Uterus (tissue), 4 donors: ENCODE data around the gene ZBTB7C. TPM values are rescaled to one million over a fixed set of nuclear protein-coding genes. Genes with fewer than 3 reads are reported as not detected.

ENCODE experiments used
- DNase-seq, 2 donors: peaks; one replicate each; pipeline ENCODE4 v3.0.0-alpha.2; 2019 to 2020
- H3K27ac ChIP-seq, 2 donors: fragments of 200-600 bp; sonication (generic); 1 replicate in 1 of 2; 2 replicates in 1 of 2; pipeline ENCODE4 v1.5.1; 2016 to 2018
- H3K27me3 ChIP-seq, 2 donors: fragments of 200-600 bp; sonication (generic); one replicate each; pipeline ENCODE4 v1.5.1; 2018 to 2019; ENCODE audit warnings: control low read depth in 1 of 2
- H3K36me3 ChIP-seq, 2 donors: fragments of 200-600 bp; sonication (generic); one replicate each; pipeline ENCODE4 v1.5.1; 2019; ENCODE audit warnings: control low read depth in 1 of 2
- H3K4me1 ChIP-seq, 2 donors: fragments of 200-600 bp; sonication (generic); one replicate each; pipeline ENCODE4 v1.5.1; 2018 to 2019; ENCODE audit warnings: control low read depth in 1 of 2
- H3K4me3 ChIP-seq, 2 donors: fragments of 200-600 bp; sonication (generic); 1 replicate in 1 of 2; 2 replicates in 1 of 2; pipeline ENCODE4 v1.5.1; 2018 to 2019; ENCODE audit warnings: mild to moderate bottlenecking in 1 of 2
- H3K9me3 ChIP-seq, 2 donors: fragments of 200-600 bp; sonication (generic); one replicate each; pipeline ENCODE4 v1.5.1; 2019; ENCODE audit warnings: control low read depth in 1 of 2
- POLR2A ChIP-seq, 2 donors: fragments of 450-650 bp; IDR thresholded peaks; one replicate each; pipeline ENCODE4 v1.6.1; 2016; ENCODE audit warnings: antibody characterized with exemption in 2 of 2, mild to moderate bottlenecking in 1 of 2, moderate library complexity in 1 of 2
- intact Hi-C: fragments of 100-400 bp; cut with DNase I; formaldehyde crosslinking; loops from one replicate; pipeline ENCODE4 v1.15.1; 2023; ENCODE audit warnings: low total_unique reads
- total RNA-seq, 4 donors: library from RNA; depleted of rRNA in 3 of 4; stranded (reverse); fragments of >200 nt in 3 of 4; gene quantifications; one replicate each; pipeline versions ENCODE4 v1.1.0 to v1.2.4, GENCODE V29; 2014 to 2023
- TF ChIP-seq, protein P1 (sequence below), 4 experiments: fragments of 200-600 bp in 2 of 4; fragments of 450-650 bp in 2 of 4; sonication (generic) in 2 of 4; IDR thresholded peaks; one replicate each; pipeline ENCODE4 v1.5.1; 2016 to 2019; ENCODE audit warnings: antibody characterized with exemption in 4 of 4, mild to moderate bottlenecking in 2 of 4, moderate library complexity in 1 of 4
- donor health status: DM: yes; HTN: yes; CAD: no.

ZBTB7C gene
- total RNA-seq, 4 donors from 2014 or later: 1.0 to 11.2 (median 7.9) TPM

DNA sequence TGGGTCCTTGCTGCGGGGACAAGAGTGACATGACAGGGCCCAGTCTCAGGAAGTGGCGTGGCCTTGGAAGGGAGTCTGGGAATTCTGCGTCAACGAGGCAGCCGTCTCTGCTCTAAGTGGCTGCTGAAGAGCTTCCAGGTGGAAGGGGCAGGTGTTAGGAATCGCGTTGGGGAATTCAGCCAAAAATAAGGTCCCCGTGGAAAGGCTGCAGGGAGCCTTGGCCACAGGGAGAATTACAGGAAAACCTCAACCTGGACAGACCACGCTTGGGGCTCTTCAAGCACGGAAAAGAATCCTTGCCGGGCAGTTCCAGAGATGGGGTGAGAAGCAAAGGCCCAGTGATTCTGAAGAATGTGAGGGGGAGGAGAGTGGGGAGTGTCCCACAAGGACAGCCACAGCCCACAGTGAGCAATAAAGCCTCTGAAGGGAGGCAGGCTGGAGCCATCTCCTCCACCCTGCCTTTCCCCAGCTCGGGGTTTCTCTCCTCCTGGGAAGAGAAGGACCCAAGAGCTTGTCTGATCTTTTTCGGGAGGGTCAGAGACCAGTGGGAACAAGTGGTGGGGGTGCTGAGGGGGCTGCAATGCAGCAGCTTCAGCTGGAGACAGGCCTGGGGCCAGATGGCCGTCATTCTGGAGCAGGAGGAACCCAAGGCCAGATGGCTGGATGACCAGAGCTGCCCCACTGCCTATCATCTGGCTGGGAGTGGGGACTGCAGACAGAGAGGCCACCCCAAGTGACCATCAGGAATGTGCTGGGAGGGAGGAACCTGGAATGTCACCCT lies 372.4 kb downstream of the ZBTB7C start:
- Histone ChIP-seq H3K27me3 (no peaks in the 10 kb centered on the region), H3K27ac (no peak overlapping the region), H3K4me1 (no peaks in the 10 kb centered on the region), H3K4me3 (no peak overlapping the region), H3K36me3 (no peaks in the 10 kb centered on the region), H3K9me3 (no peaks in the 10 kb centered on the region)
- intact Hi-C loops: no loop called here
- DNase-seq: peak in 1 of 2 donors; percentile 12
- no peak for TF ChIP-seq POLR2A (IDR thresholded peaks at IDR 0.05)
- TF ChIP-seq, protein P1, sequence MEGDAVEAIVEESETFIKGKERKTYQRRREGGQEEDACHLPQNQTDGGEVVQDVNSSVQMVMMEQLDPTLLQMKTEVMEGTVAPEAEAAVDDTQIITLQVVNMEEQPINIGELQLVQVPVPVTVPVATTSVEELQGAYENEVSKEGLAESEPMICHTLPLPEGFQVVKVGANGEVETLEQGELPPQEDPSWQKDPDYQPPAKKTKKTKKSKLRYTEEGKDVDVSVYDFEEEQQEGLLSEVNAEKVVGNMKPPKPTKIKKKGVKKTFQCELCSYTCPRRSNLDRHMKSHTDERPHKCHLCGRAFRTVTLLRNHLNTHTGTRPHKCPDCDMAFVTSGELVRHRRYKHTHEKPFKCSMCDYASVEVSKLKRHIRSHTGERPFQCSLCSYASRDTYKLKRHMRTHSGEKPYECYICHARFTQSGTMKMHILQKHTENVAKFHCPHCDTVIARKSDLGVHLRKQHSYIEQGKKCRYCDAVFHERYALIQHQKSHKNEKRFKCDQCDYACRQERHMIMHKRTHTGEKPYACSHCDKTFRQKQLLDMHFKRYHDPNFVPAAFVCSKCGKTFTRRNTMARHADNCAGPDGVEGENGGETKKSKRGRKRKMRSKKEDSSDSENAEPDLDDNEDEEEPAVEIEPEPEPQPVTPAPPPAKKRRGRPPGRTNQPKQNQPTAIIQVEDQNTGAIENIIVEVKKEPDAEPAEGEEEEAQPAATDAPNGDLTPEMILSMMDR (IDR thresholded peaks at IDR 0.05): no peak

DNA sequence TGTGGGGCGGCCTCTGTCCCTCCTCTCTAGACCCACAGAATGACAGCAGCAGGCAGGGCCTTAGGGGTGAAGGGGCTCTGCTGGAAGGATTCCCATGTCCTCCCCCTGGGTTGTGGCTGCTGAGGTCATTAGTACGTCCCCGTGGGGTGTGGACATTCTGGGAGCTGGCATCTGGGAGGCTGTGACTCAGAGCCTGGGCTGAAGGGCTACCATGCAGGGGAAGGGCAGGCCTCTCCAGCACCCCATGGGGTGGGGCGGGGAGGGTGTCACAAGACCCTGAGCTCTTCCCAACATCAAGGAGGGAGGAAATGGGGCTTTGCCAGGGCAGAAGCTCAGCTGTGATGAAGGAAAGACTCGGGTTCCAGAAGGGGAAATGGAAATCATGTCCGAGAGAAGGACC lies 373.0 kb downstream of the ZBTB7C start:
- peak in 1 of 2 donors; percentile 16 for DNase-seq
- no peaks in the 10 kb centered on the region for H3K27me3 ChIP-seq
- no peaks in the 10 kb centered on the region for H3K9me3 ChIP-seq
- H3K4me1 ChIP-seq: no peaks in the 10 kb centered on the region
- intact Hi-C loops: no loop called here
- no peak overlapping the region for H3K4me3 ChIP-seq
- no peaks in the 10 kb centered on the region for H3K36me3 ChIP-seq
- no peak for TF ChIP-seq POLR2A (IDR thresholded peaks at IDR 0.05)
- TF ChIP-seq, protein P1 (IDR thresholded peaks at IDR 0.05): no peak
- H3K27ac ChIP-seq: no peak overlapping the region

DNA sequence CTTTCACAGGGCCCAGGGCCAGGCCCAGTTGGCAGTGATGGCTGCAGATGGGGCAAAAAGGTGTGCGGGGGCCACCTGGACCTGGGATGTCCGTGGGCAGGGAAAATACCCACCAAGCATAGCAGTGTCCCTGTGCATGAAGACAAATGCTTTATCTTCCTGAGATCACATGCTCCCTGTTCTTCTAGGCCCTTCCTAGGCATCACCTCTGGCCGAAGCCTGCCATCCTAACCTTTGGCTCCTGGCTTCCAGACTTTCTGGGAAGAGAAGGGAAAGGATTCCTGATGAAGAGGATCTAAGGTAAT lies 373.7 kb downstream of the ZBTB7C start:
- H3K27ac ChIP-seq: no peak overlapping the region
- intact Hi-C loops: no loop called here

DNA sequence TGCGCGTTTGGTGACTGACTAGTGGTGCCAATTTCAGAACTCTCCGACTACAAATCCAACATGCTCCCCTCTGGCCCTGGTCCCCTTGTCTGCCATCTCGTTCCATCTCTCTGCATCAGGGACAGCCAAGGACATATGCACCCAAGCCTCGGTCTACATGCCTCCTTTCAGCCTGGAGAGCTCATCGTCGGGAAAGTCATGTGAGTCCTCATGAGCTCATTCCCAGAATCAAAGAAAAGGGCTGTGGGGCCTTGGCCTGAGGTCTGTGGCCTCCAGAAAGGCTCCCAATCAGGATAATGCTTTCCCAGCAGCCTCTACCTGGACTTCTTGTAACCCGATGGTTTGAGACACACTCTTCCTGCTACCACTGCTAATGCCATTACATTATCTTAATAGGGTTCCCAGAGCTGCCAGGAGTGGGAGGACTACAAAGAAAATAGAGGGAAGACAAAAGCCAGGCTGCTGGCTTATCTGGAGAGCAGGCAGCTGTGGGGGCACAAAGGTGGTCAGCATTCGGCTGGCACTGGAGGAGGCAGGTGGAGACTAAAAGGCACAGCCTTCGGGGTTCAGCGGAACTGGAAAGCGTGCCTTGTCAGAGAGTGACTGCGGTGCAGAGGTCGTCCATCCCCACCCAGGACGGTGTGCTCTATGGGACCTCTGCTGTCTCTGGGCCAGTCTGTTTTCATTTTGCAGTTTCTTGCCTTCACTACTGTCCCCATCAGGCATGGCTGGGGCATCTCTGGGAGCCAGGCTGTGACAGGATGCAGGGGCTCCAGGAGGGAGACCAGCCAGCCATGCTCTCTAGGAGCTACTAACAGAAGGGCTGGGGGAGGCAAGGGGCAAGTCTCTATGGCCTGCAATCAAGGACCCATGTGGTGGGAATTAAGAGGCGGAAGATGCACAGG lies 374.3 kb downstream of the ZBTB7C start:
- Histone ChIP-seq H3K36me3 (no peaks in the 10 kb centered on the region), H3K27me3 (no peaks in the 10 kb centered on the region), H3K4me3 (no peak overlapping the region), H3K9me3 (no peaks in the 10 kb centered on the region), H3K4me1 (no peaks in the 10 kb centered on the region), H3K27ac (no peak overlapping the region)
- intact Hi-C loops: no loop called here
- no peak for TF ChIP-seq POLR2A (IDR thresholded peaks at IDR 0.05)
- TF ChIP-seq, protein P1 (IDR thresholded peaks at IDR 0.05): no peak
- peak in 1 of 2 donors; percentile 4 for DNase-seq

More for the DNA sequence above, 373.7 kb downstream of the ZBTB7C start:
- H3K4me3 ChIP-seq: no peak overlapping the region
- no peak for DNase-seq
- no peaks in the 10 kb centered on the region for H3K36me3 ChIP-seq
- H3K9me3 ChIP-seq: no peaks in the 10 kb centered on the region
- no peaks in the 10 kb centered on the region for H3K4me1 ChIP-seq
- no peaks in the 10 kb centered on the region for H3K27me3 ChIP-seq
- no peak for TF ChIP-seq POLR2A (IDR thresholded peaks at IDR 0.05)
- TF ChIP-seq, protein P1 (IDR thresholded peaks at IDR 0.05): no peak
